Measurements from ENCODE around the gene PLD3.

GRCh38 chr19:40389404-40390083 is 41.0 kb downstream of the PLD3 start:
- no peak for TF ChIP-seq CTCF (IDR thresholded peaks at IDR 0.05)
- TF ChIP-seq EZH2 (IDR thresholded peaks at IDR 0.05): no peak
- no peak for TF ChIP-seq EZH2phosphoT487 (IDR thresholded peaks at IDR 0.05)
